IPS-NIHi7 (cell line): ENCODE data around the gene MAST2.
"Not testable (repeated sequence)": the region's sequence is repeated elsewhere in the genome, so short reads cannot be mapped to it uniquely, and the experiment has no call there.

ENCODE experiments used
- DNase-seq: peaks from one replicate; pipeline ENCODE4 v3.0.0; 2012; ENCODE audit warnings: mixed read lengths; ENCODE audit errors: extremely low spot score

MAST2 gene

GRCh38 chr1:45814776-45815175 is 11.4 kb downstream of the MAST2 start:
- no peak for DNase-seq

GRCh38 chr1:45815667-45816458 is 12.5 kb downstream of the MAST2 start:
- no peak for DNase-seq

- DNase-seq = no peak
Observed at GRCh38 chr1:45820173-45820572, 16.8 kb downstream of the MAST2 start.

- DNase-seq = no peak
Observed at GRCh38 chr1:45820788-45821187, 17.4 kb downstream of the MAST2 start.

- DNase-seq = no peak
Observed at GRCh38 chr1:45822644-45823043, 19.2 kb downstream of the MAST2 start.

- DNase-seq = no peak
Observed at GRCh38 chr1:45824607-45825006, 21.2 kb downstream of the MAST2 start.

GRCh38 chr1:45827256-45827655 is 23.8 kb downstream of the MAST2 start:
- no peak for DNase-seq

GRCh38 chr1:45828841-45829240 is 25.4 kb downstream of the MAST2 start:
- DNase-seq = no peak

GRCh38 chr1:45833361-45833760 is 29.9 kb downstream of the MAST2 start:
- no peak for DNase-seq

GRCh38 chr1:45834689-45835088 is 31.3 kb downstream of the MAST2 start:
- DNase-seq = no peak

GRCh38 chr1:45836451-45836850 is 33.0 kb downstream of the MAST2 start:
- DNase-seq = no peak

- DNase-seq = not testable (repeated sequence)
Observed at GRCh38 chr1:45836861-45837260, 33.4 kb downstream of the MAST2 start.

GRCh38 chr1:45838322-45838721 is 34.9 kb downstream of the MAST2 start:
- not testable (repeated sequence) for DNase-seq

GRCh38 chr1:45840704-45841103 is 37.3 kb downstream of the MAST2 start:
- DNase-seq = no peak

- no peak for DNase-seq
Observed at GRCh38 chr1:45842786-45843185, 39.4 kb downstream of the MAST2 start.

- no peak for DNase-seq
Observed at GRCh38 chr1:45843474-45843905, 40.1 kb downstream of the MAST2 start.

- DNase-seq = not testable (repeated sequence)
Observed at GRCh38 chr1:45844000-45844399, 40.6 kb downstream of the MAST2 start.

- no peak for DNase-seq
Observed at GRCh38 chr1:45846931-45847330, 43.5 kb downstream of the MAST2 start.

GRCh38 chr1:45848097-45848496 is 44.7 kb downstream of the MAST2 start:
- no peak for DNase-seq

GRCh38 chr1:45848714-45849113 is 45.3 kb downstream of the MAST2 start:
- DNase-seq = no peak

GRCh38 chr1:45850017-45850416 is 46.6 kb downstream of the MAST2 start:
- no peak for DNase-seq

GRCh38 chr1:45854724-45855123 is 51.3 kb downstream of the MAST2 start:
- DNase-seq = peak; percentile 35

GRCh38 chr1:45857101-45857700 is 53.8 kb downstream of the MAST2 start:
- no peak for DNase-seq
